ENCODE measurements around the gene MTA3.
"Not testable (repeated sequence)": the region's sequence is repeated elsewhere in the genome, so short reads cannot be mapped to it uniquely, and the experiment has no call there.

MTA3 gene

DNA sequence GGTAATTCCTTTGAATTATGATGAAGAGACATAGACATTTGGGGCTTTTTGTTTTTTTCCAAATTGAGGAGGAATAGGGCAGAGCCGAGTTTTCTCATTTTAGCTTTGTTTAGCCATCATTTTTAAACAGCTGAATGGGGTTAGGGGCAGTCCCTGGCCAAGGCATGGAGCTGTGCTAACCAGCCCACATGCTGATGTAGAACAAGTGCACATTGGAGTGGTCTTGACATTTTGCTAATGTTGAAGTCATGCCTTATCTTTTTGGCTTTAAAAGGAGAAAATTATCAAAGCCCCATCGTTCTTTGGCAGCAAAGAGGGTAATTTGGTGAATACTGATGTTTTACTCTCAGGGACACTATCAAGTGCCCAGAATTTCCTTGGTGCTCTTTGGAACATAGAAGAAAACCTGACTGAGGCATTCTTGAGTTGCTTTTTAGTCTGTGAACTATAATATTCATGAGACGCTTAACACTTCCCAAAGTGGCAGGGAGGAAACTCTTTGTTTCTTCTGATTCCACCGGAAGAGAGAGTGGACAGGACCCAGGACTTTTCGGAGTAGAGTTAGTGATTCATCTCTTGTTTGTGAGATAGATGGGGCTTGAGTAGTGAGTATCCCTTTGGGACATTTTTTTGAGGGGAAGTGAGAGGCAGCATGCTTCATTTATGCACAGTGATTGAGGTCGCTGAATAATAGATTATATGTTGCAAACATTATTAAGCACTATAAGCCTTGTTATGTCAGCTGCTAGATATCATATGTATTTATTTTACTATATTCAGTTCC, 45.0 kb downstream of the MTA3 start:
- no peak overlapping the region for H3K9ac ChIP-seq (ENCODE audit: insufficient read length, low read depth)
- peaks cover 33% of the 10 kb centered on the region for H3K36me3 ChIP-seq (ENCODE audit: insufficient read depth, insufficient read length, low read length)
- TF ChIP-seq ZNF274 (IDR thresholded peaks at IDR 0.05; ENCODE audit: low read depth, low read length), result no peak
- no peak for TF ChIP-seq YY1 (IDR thresholded peaks at IDR 0.05; ENCODE audit: insufficient read depth, insufficient read length)
- no peak for TF ChIP-seq SUZ12 (IDR thresholded peaks at IDR 0.05; ENCODE audit: extremely low read depth, insufficient read depth, insufficient read length)
- H3K27me3 ChIP-seq (ENCODE audit: insufficient read depth, insufficient read length), result no peaks in the 10 kb centered on the region
- no peaks in the 10 kb centered on the region for H3K9me3 ChIP-seq (ENCODE audit: insufficient read depth, low read length)
- no peak for DNase-seq (ENCODE audit: low read depth, low spot score)
- no peak overlapping the region for H3K4me3 ChIP-seq (ENCODE audit: insufficient read length, low read depth)
- no peaks in the 10 kb centered on the region for H3K4me1 ChIP-seq (ENCODE audit: insufficient read depth, insufficient read length)

DNA sequence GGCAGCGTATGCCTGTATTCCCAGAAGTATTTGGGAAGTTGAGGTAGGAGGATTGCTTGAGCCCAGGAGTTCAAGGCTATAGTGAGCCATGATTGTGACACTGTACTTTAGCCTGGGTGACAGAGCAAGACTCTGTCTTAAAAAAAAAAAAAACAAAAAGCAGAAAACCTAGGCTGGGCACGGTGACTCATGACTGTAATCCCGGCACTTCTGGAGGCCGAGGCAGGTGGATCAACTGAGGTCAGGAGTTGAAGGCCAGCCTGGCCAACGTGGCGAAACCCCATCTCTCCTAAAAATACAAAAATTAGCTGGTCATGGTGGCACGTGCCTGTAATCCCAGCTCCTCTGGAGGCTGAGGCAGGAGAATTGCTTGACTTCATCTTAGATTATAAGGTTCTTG, 46.4 kb downstream of the MTA3 start:
- no peak overlapping the region for H3K4me3 ChIP-seq (ENCODE audit: insufficient read length, low read depth)
- no peak overlapping the region for H3K9ac ChIP-seq (ENCODE audit: insufficient read length, low read depth)
- peaks cover 24% of the 10 kb centered on the region for H3K36me3 ChIP-seq (ENCODE audit: insufficient read depth, insufficient read length, low read length)
- H3K4me1 ChIP-seq (ENCODE audit: insufficient read depth, insufficient read length), result no peaks in the 10 kb centered on the region
- no peaks in the 10 kb centered on the region for H3K27me3 ChIP-seq (ENCODE audit: insufficient read depth, insufficient read length)
- no peak for TF ChIP-seq YY1 (IDR thresholded peaks at IDR 0.05; ENCODE audit: insufficient read depth, insufficient read length)
- no peak for TF ChIP-seq SUZ12 (IDR thresholded peaks at IDR 0.05; ENCODE audit: extremely low read depth, insufficient read depth, insufficient read length)
- TF ChIP-seq ZNF274 (IDR thresholded peaks at IDR 0.05; ENCODE audit: low read depth, low read length), result no peak
- H3K9me3 ChIP-seq (ENCODE audit: insufficient read depth, low read length), result 0 out of 2 replicates have a peak, but pooled peaks cover 4% of the 10 kb centered on the region
- DNase-seq (ENCODE audit: low read depth, low spot score), result no peak

DNA sequence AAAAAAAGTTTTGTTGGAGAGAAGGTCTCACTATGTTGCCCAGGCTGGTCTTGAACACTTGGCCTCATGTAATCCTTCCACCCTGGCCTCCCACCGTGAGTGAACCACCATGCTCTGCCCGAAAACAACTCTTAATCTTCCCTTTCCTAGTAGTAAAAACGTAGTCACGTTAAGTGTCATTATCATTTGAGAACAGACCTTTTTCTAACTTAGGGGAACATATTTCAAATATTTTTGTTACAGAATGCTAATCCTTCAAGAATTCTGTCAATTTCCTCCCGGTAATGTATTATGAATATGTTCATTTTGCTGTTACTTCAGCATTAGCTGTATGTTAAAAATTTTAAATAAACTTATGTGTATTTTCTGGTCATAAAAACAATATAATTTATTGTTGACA, 49.7 kb downstream of the MTA3 start:
- Histone ChIP-seq H3K9me3 (ENCODE audit: insufficient read depth, low read length) (peaks cover 18% of the 10 kb centered on the region; the same call in 1 of the 2 replicates), H3K4me3 (ENCODE audit: insufficient read length, low read depth) (no peak overlapping the region), H3K9ac (ENCODE audit: insufficient read length, low read depth) (no peak overlapping the region), H3K27me3 (ENCODE audit: insufficient read depth, insufficient read length) (no peaks in the 10 kb centered on the region), H3K4me1 (ENCODE audit: insufficient read depth, insufficient read length) (no peaks in the 10 kb centered on the region), H3K36me3 (ENCODE audit: insufficient read depth, insufficient read length, low read length) (peaks cover 19% of the 10 kb centered on the region)
- no peak for TF ChIP-seq SUZ12 (IDR thresholded peaks at IDR 0.05; ENCODE audit: extremely low read depth, insufficient read depth, insufficient read length)
- TF ChIP-seq ZNF274 (IDR thresholded peaks at IDR 0.05; ENCODE audit: low read depth, low read length), result no peak
- TF ChIP-seq YY1 (IDR thresholded peaks at IDR 0.05; ENCODE audit: insufficient read depth, insufficient read length), result no peak
- no peak for DNase-seq (ENCODE audit: low read depth, low spot score)

DNA sequence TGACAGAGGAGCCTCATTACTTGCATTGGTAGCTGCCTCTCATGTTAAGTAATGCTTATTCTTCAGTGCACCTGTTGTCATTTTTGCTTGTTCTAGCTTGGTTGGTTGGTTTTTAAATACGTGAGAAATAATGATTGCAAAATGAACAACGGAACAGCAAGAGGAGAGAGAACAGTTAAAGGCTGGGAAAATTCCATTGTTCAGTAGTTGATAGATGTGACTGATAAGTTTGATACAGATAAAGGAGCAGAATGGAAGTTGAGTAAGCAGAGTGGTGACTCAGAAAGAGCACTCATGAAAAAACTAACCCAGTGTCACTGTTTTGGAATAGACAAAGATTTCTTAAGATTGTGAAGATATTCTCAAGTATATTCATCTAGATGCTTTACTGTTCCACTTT, 50.5 kb downstream of the MTA3 start:
- no peak for TF ChIP-seq YY1 (IDR thresholded peaks at IDR 0.05; ENCODE audit: insufficient read depth, insufficient read length)
- no peak for TF ChIP-seq ZNF274 (IDR thresholded peaks at IDR 0.05; ENCODE audit: low read depth, low read length)
- TF ChIP-seq SUZ12 (IDR thresholded peaks at IDR 0.05; ENCODE audit: extremely low read depth, insufficient read depth, insufficient read length), result no peak
- H3K36me3 ChIP-seq (ENCODE audit: insufficient read depth, insufficient read length, low read length), result peaks cover 19% of the 10 kb centered on the region

DNA sequence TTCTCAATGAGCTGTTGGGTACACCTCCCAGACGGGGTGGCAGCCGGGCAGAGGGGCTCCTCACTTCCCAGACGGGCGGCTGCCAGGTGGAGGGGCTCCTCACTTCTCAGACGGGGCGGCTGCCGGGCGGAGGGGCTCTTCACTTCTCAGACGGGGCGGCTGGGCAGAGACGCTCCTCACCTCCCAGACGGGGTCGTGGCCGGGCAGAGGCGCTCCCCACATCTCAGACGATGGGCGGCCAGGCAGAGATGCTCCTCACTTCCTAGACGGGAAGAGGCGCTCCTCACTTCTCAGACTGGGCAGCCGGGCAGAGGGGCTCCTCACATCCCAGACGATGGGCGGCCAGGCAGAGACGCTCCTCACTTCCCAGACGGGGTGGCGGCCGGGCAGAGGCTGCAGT, 53.2 kb downstream of the MTA3 start:
- Histone ChIP-seq H3K36me3 (ENCODE audit: insufficient read depth, insufficient read length, low read length) (peaks cover 18% of the 10 kb centered on the region), H3K9me3 (ENCODE audit: insufficient read depth, low read length) (peaks cover 19% of the 10 kb centered on the region; the same call in 1 of the 2 replicates)
- not testable (repeated sequence) for H3K27me3 ChIP-seq (ENCODE audit: insufficient read depth, insufficient read length); H3K4me1 ChIP-seq (ENCODE audit: insufficient read depth, insufficient read length); H3K4me3 ChIP-seq (ENCODE audit: insufficient read length, low read depth); DNase-seq (ENCODE audit: low read depth, low spot score); H3K9ac ChIP-seq (ENCODE audit: insufficient read length, low read depth)

More for the DNA sequence above, 50.5 kb downstream of the MTA3 start:
- no peak overlapping the region for H3K9ac ChIP-seq (ENCODE audit: insufficient read length, low read depth)
- H3K4me3 ChIP-seq (ENCODE audit: insufficient read length, low read depth), result no peak overlapping the region
- no peaks in the 10 kb centered on the region for H3K4me1 ChIP-seq (ENCODE audit: insufficient read depth, insufficient read length)
- DNase-seq (ENCODE audit: low read depth, low spot score), result no peak
- H3K27me3 ChIP-seq (ENCODE audit: insufficient read depth, insufficient read length), result no peaks in the 10 kb centered on the region
- peaks cover 19% of the 10 kb centered on the region; the same call in 1 of the 2 replicates for H3K9me3 ChIP-seq (ENCODE audit: insufficient read depth, low read length)

DNA sequence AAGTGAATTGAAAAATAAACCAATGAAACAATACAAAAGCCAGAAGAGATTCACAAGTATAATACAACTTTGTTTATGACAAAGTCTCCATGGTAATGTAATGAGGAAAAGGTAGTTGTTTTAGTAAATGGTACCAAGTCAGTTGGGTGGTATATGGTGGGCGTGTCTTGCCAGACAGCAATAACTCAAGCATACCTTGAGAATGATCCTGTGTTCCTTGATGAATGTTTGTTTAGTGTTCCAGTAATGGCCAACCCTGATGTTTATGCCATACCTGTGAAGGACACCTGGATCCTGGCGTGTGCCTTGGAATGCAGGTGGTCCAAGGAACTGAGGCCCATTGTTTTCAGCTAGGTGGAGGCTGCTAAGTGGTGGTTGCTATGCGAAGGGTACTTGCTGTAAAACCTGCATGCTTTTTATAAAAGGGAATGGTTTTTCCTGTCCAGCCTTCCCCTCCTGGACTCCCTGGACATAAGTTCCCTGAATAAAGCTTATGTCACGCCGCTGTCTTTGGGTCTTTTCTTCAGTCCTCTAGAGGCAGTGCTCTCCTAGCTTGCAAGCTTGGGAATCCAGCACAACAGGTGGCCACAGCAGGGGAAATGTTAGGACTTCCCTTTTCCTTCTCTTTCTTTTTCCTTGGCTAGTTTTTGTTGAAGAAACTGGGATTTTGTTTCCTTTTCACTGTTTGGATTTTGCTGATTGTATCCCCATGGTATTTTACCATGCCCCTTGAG, 54.7 kb downstream of the MTA3 start:
- no peak for DNase-seq (ENCODE audit: low read depth, low spot score)
- peaks cover 15% of the 10 kb centered on the region for H3K36me3 ChIP-seq (ENCODE audit: insufficient read depth, insufficient read length, low read length)

DNA sequence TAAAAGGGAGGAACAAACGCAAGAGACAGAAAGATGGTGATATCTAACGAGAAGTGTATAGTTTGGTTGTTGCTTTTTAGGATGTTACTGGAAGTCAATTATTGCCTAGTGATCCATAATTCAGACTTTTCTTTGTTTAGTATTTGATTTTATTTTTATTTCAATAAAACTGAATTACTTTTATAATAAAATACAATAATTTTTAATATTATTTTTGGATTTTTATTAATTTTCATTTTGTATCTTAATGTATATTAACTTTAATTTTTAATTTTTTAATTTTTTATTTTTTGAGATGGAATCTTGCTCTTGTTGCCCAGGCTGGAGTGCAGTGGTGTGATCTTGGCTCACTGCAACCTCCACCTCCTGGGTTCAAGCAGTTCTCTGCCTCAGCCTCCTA, 55.6 kb downstream of the MTA3 start:
- TF ChIP-seq ZNF274 (IDR thresholded peaks at IDR 0.05; ENCODE audit: low read depth, low read length) (no peak), YY1 (IDR thresholded peaks at IDR 0.05; ENCODE audit: insufficient read depth, insufficient read length) (no peak), SUZ12 (IDR thresholded peaks at IDR 0.05; ENCODE audit: extremely low read depth, insufficient read depth, insufficient read length) (no peak)
- H3K4me1 ChIP-seq (ENCODE audit: insufficient read depth, insufficient read length), result no peaks in the 10 kb centered on the region
- no peak overlapping the region for H3K9ac ChIP-seq (ENCODE audit: insufficient read length, low read depth)
- no peak overlapping the region for H3K4me3 ChIP-seq (ENCODE audit: insufficient read length, low read depth)
- DNase-seq (ENCODE audit: low read depth, low spot score), result no peak
- peaks cover 19% of the 10 kb centered on the region; the same call in 1 of the 2 replicates for H3K9me3 ChIP-seq (ENCODE audit: insufficient read depth, low read length)
- peaks cover 12% of the 10 kb centered on the region for H3K36me3 ChIP-seq (ENCODE audit: insufficient read depth, insufficient read length, low read length)
- no peaks in the 10 kb centered on the region for H3K27me3 ChIP-seq (ENCODE audit: insufficient read depth, insufficient read length)

More for the DNA sequence above, 54.7 kb downstream of the MTA3 start:
- Histone ChIP-seq H3K9ac (ENCODE audit: insufficient read length, low read depth) (no peak overlapping the region), H3K9me3 (ENCODE audit: insufficient read depth, low read length) (peaks cover 19% of the 10 kb centered on the region; the same call in 1 of the 2 replicates), H3K4me3 (ENCODE audit: insufficient read length, low read depth) (no peak overlapping the region), H3K27me3 (ENCODE audit: insufficient read depth, insufficient read length) (no peaks in the 10 kb centered on the region), H3K4me1 (ENCODE audit: insufficient read depth, insufficient read length) (no peaks in the 10 kb centered on the region)
- TF ChIP-seq SUZ12 (IDR thresholded peaks at IDR 0.05; ENCODE audit: extremely low read depth, insufficient read depth, insufficient read length), result no peak
- no peak for TF ChIP-seq ZNF274 (IDR thresholded peaks at IDR 0.05; ENCODE audit: low read depth, low read length)
- no peak for TF ChIP-seq YY1 (IDR thresholded peaks at IDR 0.05; ENCODE audit: insufficient read depth, insufficient read length)

DNA sequence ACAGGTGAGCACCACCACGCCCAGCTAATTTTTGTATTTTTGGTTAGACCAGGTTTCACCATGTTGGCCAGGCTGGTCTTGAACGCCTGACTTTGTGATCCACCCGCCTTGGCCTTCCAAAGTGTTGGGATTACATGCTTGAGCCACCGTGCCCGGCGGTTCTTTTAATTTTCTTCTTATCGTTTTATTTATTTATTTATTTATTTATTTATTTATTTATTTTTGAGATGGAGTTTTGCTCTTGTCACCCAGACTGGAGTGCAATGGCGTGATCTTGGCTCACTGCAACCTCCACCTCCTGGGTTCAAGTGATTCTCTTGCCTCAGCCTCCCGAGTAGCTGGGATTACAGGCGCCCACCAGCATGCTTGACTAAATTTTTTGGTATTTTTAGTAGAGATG, 59.6 kb downstream of the MTA3 start:
- not testable (repeated sequence) for H3K9ac ChIP-seq (ENCODE audit: insufficient read length, low read depth); DNase-seq (ENCODE audit: low read depth, low spot score); H3K4me1 ChIP-seq (ENCODE audit: insufficient read depth, insufficient read length); H3K4me3 ChIP-seq (ENCODE audit: insufficient read length, low read depth); H3K9me3 ChIP-seq (ENCODE audit: insufficient read depth, low read length); H3K36me3 ChIP-seq (ENCODE audit: insufficient read depth, insufficient read length, low read length); H3K27me3 ChIP-seq (ENCODE audit: insufficient read depth, insufficient read length)
